SK-N-SH (cell line): ENCODE data around the gene RIPOR2. TPM values are rescaled to one million over a fixed set of nuclear protein-coding genes. Genes with fewer than 3 reads are reported as not detected.

Experiments used
- CTCF ChIA-PET: fragments of 300-600, 350-600 bp; formaldehyde crosslinking; extraction: SDS; loops from one replicate; lab custom pipeline; 2021; lab: Yijun Ruan, JAX
- POLR2A ChIA-PET: fragments of 350-600 bp; sonication (Branson Sonifier 250); formaldehyde crosslinking; extraction: SDS; loops from one replicate; lab custom pipeline; 2020; ENCODE audit warnings: antibody characterized with exemption, inconsistent platforms; lab: Yijun Ruan, JAX
- DNase-seq: peaks from one replicate; pipeline ENCODE4 v3.0.0; 2012
- H2AFZ ChIP-seq: fragments of 200-600 bp; sonication (generic); 2 replicates; pipeline ENCODE4 v1.8.1; 2016; ENCODE audit warnings: antibody characterized with exemption, mild to moderate bottlenecking, low read depth
- H3F3A ChIP-seq: fragments of 200-600 bp; sonication (generic); replicated peaks from 2 replicates; pipeline ENCODE3; 2016; ENCODE audit warnings: antibody characterized with exemption, mild to moderate bottlenecking; ENCODE audit not compliant: insufficient read depth
- H3K27ac ChIP-seq, 2 experiments: fragments of 200-500 bp in 1 of 2; fragments of 200-600 bp in 1 of 2; sonication (Bioruptor generic) in 1 of 2; sonication (generic), shearing (Covaris generic) in 1 of 2; 2 replicates each; pipeline versions ENCODE4 v1.5.1 to v1.6.1; 2014 to 2016; ENCODE audit warnings: low read depth in 2 of 2, inconsistent platforms in 1 of 2, low read length in 1 of 2, mild to moderate bottlenecking in 1 of 2, mixed read lengths in 1 of 2
- H3K27me3 ChIP-seq: fragments of 200-600 bp; sonication (generic), shearing (Covaris generic); 2 replicates; pipeline ENCODE4 v1.6.1; 2016; ENCODE audit warnings: mixed run types; ENCODE audit not compliant: insufficient read depth
- H3K36me3 ChIP-seq, 2 experiments: fragments of 200-500 bp in 1 of 2; fragments of 200-600 bp in 1 of 2; sonication (Bioruptor generic) in 1 of 2; sonication (generic) in 1 of 2; replicated peaks in 1 of 2; 2 replicates each; pipeline versions ENCODE3 to v1.5.1; 2014 to 2016; ENCODE audit warnings: low read length in 1 of 2, mild to moderate bottlenecking in 1 of 2; ENCODE audit not compliant: insufficient read depth in 2 of 2, control insufficient read depth in 1 of 2
- H3K4me1 ChIP-seq, 2 experiments: fragments of 200-500 bp in 1 of 2; fragments of 200-600 bp in 1 of 2; sonication (Bioruptor generic) in 1 of 2; sonication (generic), shearing (Covaris generic) in 1 of 2; 2 replicates each; pipeline versions ENCODE4 v1.5.1 to v1.6.1; 2014 to 2016; ENCODE audit warnings: low read depth in 1 of 2, low read length in 1 of 2, mixed run types in 1 of 2; ENCODE audit not compliant: insufficient read depth in 2 of 2, control insufficient read depth in 1 of 2
- H3K4me2 ChIP-seq: fragments of 200-600 bp; sonication (generic), shearing (Covaris generic); 2 replicates; pipeline ENCODE4 v1.6.1; 2017; ENCODE audit warnings: mixed run types
- H3K4me3 ChIP-seq, 2 experiments: fragments of 200-500 bp in 1 of 2; fragments of 200-600 bp in 1 of 2; sonication (Bioruptor generic) in 1 of 2; sonication (generic), shearing (Covaris generic) in 1 of 2; 2 replicates each; pipeline versions ENCODE4 v1.5.1 to v1.8.1; 2014 to 2016; ENCODE audit warnings: low read depth in 2 of 2, inconsistent platforms in 1 of 2, low read length in 1 of 2, mild to moderate bottlenecking in 1 of 2, mixed read lengths in 1 of 2, moderate library complexity in 1 of 2
- H3K79me2 ChIP-seq: fragments of 200-600 bp; sonication (generic); 2 replicates; pipeline ENCODE4 v1.8.1; 2017; ENCODE audit warnings: mild to moderate bottlenecking; ENCODE audit not compliant: insufficient read depth
- H3K9ac ChIP-seq: fragments of 200-600 bp; sonication (generic); 2 replicates; pipeline ENCODE4 v1.6.1; 2017; ENCODE audit warnings: mixed run types
- H3K9me2 ChIP-seq: fragments of 200-600 bp; sonication (generic); 2 replicates; pipeline ENCODE4 v1.6.1; 2017; ENCODE audit warnings: mixed run types
- H3K9me3 ChIP-seq: fragments of 200-600 bp; sonication (generic); 2 replicates; pipeline ENCODE4 v1.6.1; 2017; ENCODE audit warnings: mixed run types, mild to moderate bottlenecking, moderate library complexity
- H4K20me1 ChIP-seq: fragments of 200-600 bp; sonication (generic); 2 replicates; pipeline ENCODE4 v1.6.1; 2017; ENCODE audit warnings: mild to moderate bottlenecking, mixed run types; ENCODE audit not compliant: insufficient read depth
- CHD2 ChIP-seq: fragments of 150-350 bp; IDR thresholded peaks from 2 replicates; pipeline ENCODE4 v1.6.1; 2018; ENCODE audit warnings: low read length; ENCODE audit not compliant: partially characterized antibody
- ELF1 ChIP-seq: IDR thresholded peaks from 2 replicates; pipeline ENCODE4 v1.4.0; 2012
- EP300 ChIP-seq, 2 experiments: IDR thresholded peaks; 2 replicates each; pipeline versions ENCODE4 v1.4.0 to v1.6.1; 2012; ENCODE audit warnings: borderline replicate concordance in 1 of 2, low read depth in 1 of 2, low read length in 1 of 2
- FOXM1 ChIP-seq: IDR thresholded peaks from 2 replicates; pipeline ENCODE4 v1.4.0; 2012; ENCODE audit warnings: low read depth, mild to moderate bottlenecking
- GABPA ChIP-seq: IDR thresholded peaks from 2 replicates; pipeline ENCODE4 v1.4.0; 2012; ENCODE audit warnings: low read depth, mild to moderate bottlenecking
- GATA2 ChIP-seq: sonication (generic); formaldehyde crosslinking; IDR thresholded peaks from 2 replicates; pipeline ENCODE4 v1.5.0; 2020; ENCODE audit warnings: mild to moderate bottlenecking, missing genetic modification reagents
- POLR2AphosphoS5 ChIP-seq: IDR thresholded peaks from 2 replicates; pipeline ENCODE4 v1.6.1; 2012; ENCODE audit warnings: low read depth, low read length
- REST ChIP-seq: IDR thresholded peaks from 2 replicates; pipeline ENCODE4 v1.6.1; 2012; ENCODE audit warnings: mild to moderate bottlenecking, low read depth, low read length, moderate library complexity
- RFX5 ChIP-seq: IDR thresholded peaks from 2 replicates; pipeline ENCODE4 v1.6.1; 2012; ENCODE audit warnings: mild to moderate bottlenecking, improper control_type of control experiment, low read length
- TCF12 ChIP-seq: IDR thresholded peaks from 2 replicates; pipeline ENCODE4 v1.4.0; 2012
- USF1 ChIP-seq: IDR thresholded peaks from 2 replicates; pipeline ENCODE4 v1.4.0; 2012; ENCODE audit warnings: low read depth, borderline replicate concordance
- ZBTB33 ChIP-seq: IDR thresholded peaks from 2 replicates; pipeline ENCODE4 v1.4.0; 2012; ENCODE audit warnings: low read depth, borderline replicate concordance
- WGBS: methylation state at CpG from one replicate; pipeline ENCODE4 v1.1.6; 2017; ENCODE audit warnings: low lambda C conversion rate; 5-methylcytosine and 5-hydroxymethylcytosine counted together
- polyA plus RNA-seq, 3 experiments: library from polyadenylated mRNA; depleted of rRNA; stranded (reverse); fragments of >200 nt; gene quantifications; 2 replicates each; pipeline ENCODE4 v1.2.3, GENCODE V29; 2012

Gene RIPOR2
- polyA plus RNA-seq, 1 of the 3 experiments (the other 2 are of a cell fraction): 0.05 TPM

- 94% methylated on average over 13 of the region's 13 CpGs for WGBS
- Histone ChIP-seq H3K27ac (no peak within 1 kb of the TSS), H3F3A (peaks cover 4% of the 10 kb centered on the region), H3K27me3 (no peaks in the 10 kb centered on the region), H3K9ac (no peak within 1 kb of the TSS), H3K4me1 (peaks cover 0 to 3% of the 10 kb centered on the region in 2 experiments; a peak in 1 of 4 replicates), H3K36me3 (no peaks in the 10 kb centered on the region), H3K4me2 (no peak within 1 kb of the TSS), H3K9me2 (no peaks in the 10 kb centered on the region), H4K20me1 (no peaks in the 10 kb centered on the region), H3K9me3 (no peaks in the 10 kb centered on the region), H3K4me3 (no peak within 1 kb of the TSS), H2AFZ (no peak within 1 kb of the TSS), H3K79me2 (no peaks in the 10 kb centered on the region)
- no peak for DNase-seq
- ChIA-PET CTCF (interaction anchor here (0.9 to 1.0 kb wide), 2 partner anchors 23 to 31 kb away, joined by 3 read pairs; no protein-coding TSS in a partner anchor), POLR2A (no interaction called here)
- TF ChIP-seq EP300 (IDR thresholded peaks at IDR 0.05; ENCODE audit: borderline replicate concordance in 1 of 2, low read depth in 1 of 2, low read length in 1 of 2) (no peak), CHD2 (no peak), ELF1 (no peak), FOXM1 (no peak), TCF12 (no peak), USF1 (no peak), RFX5 (no peak), ZBTB33 (no peak), POLR2AphosphoS5 (no peak), GATA2 (CRISPR knock-in tag) (no peak), REST (no peak), GABPA (no peak)
Observed at GRCh38 chr6:24798740-24799540, 136.8 kb downstream of the RIPOR2 start, which contains the start of gene ARMH2. Gene ARMH2, minus strand, starts transcription at chr6:24798917. Its CDS starts 60 bp downstream, at chr6:24798857.
